NOMO-1 treated with dmso at 0.1 percent for 144 hours (cell line): ENCODE data around the gene FAM177A1.
"Not testable (repeated sequence)": the region's sequence is repeated elsewhere in the genome, so short reads cannot be mapped to it uniquely, and the experiment has no call there.

Experiments
- DNase-seq: peaks from one replicate; lab custom pipeline; 2025; ENCODE audit not compliant: unreplicated experiment; lab: John Stamatoyannopoulos, UW

The FAM177A1 gene

DNA sequence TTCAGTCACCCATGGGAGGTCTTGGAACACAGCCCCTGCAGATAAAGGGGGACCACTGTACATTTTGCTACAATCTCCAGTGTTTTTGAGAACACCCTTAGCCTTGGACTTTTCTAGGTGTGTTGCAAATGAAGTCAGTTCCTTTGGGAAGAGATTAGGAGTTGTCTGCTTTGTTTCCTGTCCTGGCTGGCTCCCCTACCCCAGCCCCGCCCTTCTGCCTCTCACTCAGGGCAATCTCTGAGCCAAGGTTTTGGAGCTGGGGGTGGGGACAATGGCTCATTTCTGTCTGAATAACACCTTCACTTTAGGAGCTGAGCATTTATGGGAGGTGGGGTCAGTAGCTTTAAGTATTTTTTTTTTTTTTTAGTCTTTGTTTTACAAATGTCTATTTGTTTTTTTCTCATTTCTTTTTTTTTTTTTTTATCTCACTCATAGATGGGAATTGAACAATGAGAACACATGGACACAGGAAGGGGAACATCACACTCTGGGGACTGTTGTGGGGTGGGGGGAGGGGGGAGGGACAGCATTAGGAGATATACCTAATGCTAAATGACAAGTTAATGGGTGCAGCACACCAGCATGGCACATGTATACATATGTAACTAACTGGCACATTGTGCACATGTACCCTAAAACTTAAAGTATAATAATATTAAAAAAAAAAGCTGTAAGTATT is 15.2 kb downstream of the FAM177A1 start:
- DNase-seq = not testable (repeated sequence)

DNA sequence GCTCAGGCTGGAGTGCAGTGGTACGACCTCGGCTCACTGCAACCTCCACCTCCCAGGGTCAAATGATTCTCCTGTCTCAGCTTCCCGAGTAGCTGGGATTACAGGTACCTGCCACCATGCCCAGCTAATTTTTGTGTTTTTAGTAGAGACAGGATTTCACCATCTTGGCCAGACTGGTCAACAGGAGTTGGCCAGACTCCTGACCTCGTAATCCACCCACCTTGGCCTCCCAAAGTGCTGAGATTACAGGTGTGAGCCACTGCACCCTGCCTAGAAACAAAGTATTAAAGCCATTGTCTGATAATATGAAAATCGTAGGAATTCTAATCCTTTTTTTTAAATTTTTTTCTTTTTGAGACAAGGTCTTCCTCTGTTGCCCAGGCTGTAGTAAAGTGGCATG is 19.7 kb downstream of the FAM177A1 start:
- not testable (repeated sequence) for DNase-seq

GRCh38 chr14:35068238-35069012 is 22.4 kb downstream of the FAM177A1 start:
- DNase-seq = no peak

- no peak for DNase-seq
Measured at GRCh38 chr14:35072226-35072625, 26.2 kb downstream of the FAM177A1 start.

DNA sequence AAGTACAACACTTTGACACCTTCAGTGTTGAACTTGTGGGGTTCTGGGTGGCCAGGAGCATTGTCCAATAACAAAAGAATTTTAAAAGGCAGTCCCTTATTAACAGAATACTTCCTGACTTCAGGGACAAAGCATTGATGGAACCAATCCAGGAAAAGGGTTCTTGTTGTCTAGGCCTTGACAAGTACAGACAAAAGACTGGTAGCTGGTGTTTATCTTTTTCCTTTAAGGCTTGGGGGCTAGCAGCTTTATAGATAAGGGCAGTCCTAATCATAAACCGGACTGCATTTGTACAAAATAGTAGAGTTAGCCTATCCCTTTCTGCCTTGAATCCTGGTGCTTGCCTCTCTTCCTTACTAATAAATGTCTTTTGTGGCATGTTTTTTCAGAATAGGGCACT is 27.4 kb downstream of the FAM177A1 start:
- DNase-seq = no peak

GRCh38 chr14:35078082-35078481 is 32.0 kb downstream of the FAM177A1 start:
- no peak for DNase-seq

GRCh38 chr14:35079742-35080141 is 33.7 kb downstream of the FAM177A1 start:
- no peak for DNase-seq

DNA sequence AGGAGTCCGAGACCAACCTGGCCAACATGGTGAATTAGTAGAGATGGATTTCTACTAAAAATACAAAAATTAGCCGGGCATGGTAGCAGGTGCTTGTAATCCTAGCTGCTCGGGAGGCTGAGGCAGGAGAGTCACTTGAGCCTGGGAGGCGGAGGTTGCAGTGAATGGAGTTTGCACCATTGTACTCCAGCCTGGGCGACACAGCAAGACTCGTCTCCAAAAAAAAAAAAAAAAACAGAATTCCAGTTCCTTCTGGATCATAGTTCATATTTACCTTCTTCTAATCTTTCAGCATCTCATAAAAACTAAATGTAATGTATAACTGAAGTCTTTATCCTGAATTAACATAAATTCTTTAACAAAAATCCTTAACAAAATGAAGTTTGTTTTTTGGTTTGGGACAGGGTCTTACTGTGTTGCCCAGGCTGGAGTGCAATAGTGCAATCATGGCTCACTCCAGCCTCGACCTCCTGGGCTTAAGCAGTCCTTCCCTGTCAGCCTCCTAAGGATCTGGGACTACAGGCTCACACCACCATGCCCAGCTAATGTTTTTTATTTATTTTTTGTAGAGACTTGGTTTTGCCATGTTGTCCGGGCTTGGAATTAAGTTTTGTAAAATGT is 37.6 kb downstream of the FAM177A1 start:
- DNase-seq = no peak

GRCh38 chr14:35085441-35085840 is 39.4 kb downstream of the FAM177A1 start:
- no peak for DNase-seq

DNA sequence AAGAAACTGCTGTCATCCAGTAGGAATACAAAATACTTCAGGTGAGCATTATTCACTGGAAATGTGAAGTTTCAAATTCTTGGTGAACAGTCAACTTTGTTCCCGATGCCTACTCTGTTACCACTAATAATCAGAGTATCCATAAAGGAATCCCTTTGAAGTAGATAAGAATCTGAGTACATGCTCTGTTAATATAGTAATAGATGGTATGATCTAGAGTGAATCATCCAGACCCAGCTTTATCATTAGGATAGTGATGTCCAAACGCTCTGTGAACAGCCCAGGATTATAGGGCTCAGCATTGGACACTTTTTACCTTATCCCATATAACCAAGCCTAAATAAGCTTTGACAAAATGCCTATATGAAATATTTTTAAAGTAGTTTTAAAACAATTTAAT is 42.4 kb downstream of the FAM177A1 start:
- DNase-seq = no peak

- DNase-seq = not testable (repeated sequence)
Measured at GRCh38 chr14:35094645-35095044, 48.6 kb downstream of the FAM177A1 start.

GRCh38 chr14:35107866-35108265 is 61.8 kb downstream of the FAM177A1 start:
- no peak for DNase-seq

GRCh38 chr14:35112641-35113040 is 66.6 kb downstream of the FAM177A1 start:
- no peak for DNase-seq

DNA sequence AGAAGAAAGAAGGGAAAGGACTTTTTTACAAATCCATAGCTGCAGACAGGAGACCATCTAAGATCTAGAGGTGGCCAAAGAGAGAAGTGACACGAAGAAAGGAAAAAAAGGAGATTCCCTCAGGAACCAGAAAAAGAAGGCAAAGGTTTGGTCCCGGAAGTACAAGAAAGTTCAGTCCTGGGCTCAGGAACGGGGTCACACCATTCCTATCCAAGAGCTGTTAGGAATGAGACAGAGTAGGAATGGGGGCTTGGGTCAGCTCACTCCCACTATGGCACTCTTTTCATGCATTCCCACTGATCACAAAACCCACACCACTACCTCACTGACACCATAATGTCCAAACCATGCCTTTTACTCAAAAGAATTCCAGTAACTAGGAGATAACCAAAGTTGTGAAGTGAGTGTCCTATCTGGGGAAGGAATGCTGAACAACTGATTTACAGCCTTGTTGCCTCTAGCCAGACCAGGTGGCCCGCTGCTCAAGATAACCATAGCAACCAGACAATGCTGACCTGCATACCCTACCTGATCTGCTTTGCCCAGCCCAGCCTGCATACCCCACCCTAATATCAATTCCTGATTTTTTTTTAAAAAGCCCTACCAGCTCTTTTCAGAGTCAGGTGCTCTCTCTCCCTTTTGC is 67.4 kb downstream of the FAM177A1 start:
- DNase-seq = no peak

DNA sequence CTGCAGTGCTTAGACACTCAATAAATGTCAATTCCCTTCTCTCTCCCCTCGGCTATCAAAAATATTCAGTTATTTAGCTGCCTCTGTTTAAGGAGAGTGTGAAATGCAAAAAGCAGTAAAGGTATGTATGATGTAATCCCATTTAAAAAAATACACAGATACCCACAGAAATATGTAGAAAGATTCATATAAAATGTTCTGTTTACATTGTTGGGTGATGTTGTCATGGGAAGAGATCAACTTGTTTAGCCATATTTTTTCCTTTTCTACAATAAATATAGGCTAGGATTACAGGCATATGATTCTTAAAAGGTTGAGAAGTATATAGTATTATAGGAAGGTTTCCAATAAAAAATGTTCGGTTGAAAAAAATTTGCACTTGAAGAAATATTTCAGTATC is 68.0 kb downstream of the FAM177A1 start:
- DNase-seq = no peak

DNA sequence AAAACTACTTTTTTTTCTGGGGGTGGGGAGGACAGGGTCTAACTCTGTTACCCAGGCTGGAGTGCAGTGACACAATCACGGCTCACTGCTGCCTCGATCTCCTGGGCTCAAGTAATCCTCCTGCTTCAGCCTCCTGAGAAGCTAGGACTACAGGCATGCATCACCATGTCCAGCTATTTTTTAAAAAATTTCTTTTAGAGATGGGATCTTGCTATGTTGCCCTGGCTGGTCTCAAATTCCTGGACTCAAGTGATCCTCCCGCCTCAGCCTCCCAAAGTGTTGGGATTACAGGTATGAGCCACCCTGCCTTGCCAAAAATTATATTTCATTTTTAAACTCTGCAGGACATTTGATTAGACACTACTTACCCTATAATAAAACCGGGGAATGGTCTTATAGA is 70.2 kb downstream of the FAM177A1 start:
- no peak for DNase-seq

DNA sequence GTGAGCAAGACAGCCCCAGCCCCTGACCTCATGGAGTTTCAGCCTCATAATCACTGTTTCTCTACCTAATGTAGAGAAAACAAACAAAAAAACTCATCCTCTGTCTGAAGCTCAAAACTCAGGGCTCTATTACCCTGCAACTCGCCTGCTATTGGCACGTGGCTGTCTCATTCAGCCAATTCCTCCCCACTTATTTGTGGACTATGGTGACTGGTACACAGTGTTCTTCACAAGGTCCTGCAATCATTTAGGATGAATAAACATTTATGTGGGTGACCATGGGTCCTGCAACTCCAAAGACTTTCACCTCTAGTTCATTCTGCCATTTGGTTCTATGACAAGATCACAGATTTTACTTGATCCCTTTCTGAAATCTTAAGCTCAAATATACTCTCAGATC is 71.0 kb downstream of the FAM177A1 start:
- no peak for DNase-seq

GRCh38 chr14:35121026-35121886 is 75.2 kb downstream of the FAM177A1 start:
- DNase-seq = no peak

DNA sequence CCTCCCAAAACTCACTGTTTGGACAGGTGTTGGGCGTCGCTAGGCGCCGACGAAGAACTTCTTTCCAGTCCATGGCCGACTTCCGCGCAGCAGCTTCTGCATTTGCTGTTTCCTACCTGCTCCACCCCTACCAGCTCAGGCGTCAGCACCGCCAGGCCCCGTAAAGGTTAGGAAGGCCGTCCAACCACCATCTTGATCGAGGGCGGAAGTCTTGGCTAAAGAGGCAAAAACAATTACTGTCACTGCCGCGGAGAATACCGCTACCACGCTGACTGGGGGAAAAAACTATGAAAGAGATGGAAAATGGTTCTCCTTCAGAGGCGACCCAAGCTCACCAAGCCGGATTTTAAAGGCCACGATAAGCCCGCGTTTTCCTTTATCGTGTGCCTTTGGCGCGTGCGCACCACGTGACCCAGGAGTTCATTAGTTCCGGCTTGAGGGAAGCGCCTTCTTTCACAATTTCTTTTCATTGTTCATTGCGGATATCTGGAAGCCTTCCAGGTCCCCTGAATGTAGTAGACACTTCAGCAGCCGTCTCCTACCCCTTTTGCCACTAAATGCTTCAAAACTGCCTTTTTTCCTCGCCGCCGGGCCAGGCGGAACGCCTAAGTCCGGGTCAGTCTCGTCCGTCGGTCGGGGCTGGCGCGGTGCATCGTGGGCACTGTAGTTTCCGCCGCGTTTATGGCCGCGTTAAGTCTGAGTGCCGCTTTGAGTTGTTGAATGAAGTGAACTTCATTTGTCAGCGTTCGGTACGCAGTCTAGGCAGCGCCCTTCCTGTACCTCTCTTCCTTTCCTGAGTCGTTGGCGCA is 76.0 kb downstream of the FAM177A1 start, which contains the start of the genes PPP2R3C and PRORP:
TSS of gene PPP2R3C (minus strand) at position 104 of the 809 bp plus-strand sequence. CDS start at position 73, 31 bp downstream.
TSS of gene PRORP (plus strand) at position 666 of the 809 bp plus-strand sequence. CDS start 694 bp downstream, outside the sequence.
- peak; percentile 93 for DNase-seq
